Measurements from ENCODE around the gene PIK3R2. TPM values are rescaled to one million over a fixed set of nuclear protein-coding genes. Genes with fewer than 3 reads are reported as not detected.
A peak's percentile ranks its signal among the peaks of the same experiment; 100 is the strongest.

PIK3R2 gene
- total and polyA plus RNA-seq, 3 experiments from 2014 or later, result 5.7 to 17.9 (median 17.7) TPM

DNA sequence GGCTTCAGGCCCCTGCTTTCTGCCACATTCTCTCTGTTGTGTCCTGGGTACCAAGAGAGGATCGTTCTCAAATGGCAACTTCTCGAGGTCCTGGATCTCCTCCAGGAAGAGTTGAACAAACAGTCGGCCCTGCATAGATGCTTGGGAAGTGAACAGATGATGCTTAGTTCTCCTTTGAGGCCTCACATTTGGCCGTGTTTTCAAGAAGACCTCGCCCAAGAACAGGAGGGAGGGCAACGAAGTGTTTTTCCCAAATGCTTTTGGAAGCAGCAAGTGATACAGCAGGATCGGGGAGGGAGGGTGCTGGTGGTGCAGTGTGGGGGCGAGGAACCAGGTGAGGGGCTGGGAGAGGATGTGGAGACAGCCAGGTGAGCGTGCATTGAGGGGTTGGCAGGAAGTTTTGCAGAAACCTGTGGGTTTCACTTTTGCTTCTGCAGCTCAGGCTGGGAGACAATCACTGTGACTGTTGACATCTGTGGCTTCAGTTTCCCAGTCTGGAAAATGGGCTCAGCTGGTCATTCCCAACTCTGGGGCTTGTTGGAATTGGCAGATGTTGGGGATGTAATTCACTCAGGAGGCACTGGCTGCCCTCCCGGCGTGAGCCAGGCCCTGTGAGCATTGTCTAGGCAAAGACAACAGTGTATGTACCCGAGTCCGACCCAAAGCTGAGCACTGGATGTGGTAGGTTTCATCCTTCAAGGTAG is 33.8 kb upstream of the PIK3R2 start:
- H3K27me3 Mint-ChIP-seq, result peaks cover 0 to 2% of the 10 kb centered on the region in 2 donors
- H3K27ac Mint-ChIP-seq, result peak overlapping the region; percentile 92 to 100 (median 98)
- peaks cover 0 to 38% (median 2%) of the 10 kb centered on the region in 3 donors for H3K36me3 Mint-ChIP-seq
- Histone ChIP-seq H3K4me1 (ENCODE audit: insufficient read depth, low read length) (peaks cover 32% of the 10 kb centered on the region), H3K27me3 (ENCODE audit: insufficient read depth, low read length, poor library complexity, severe bottlenecking) (no peaks in the 10 kb centered on the region), H3K4me3 (ENCODE audit: low read length) (peak overlapping the region; percentile 91), H3K36me3 (ENCODE audit: insufficient read depth, low read length) (peaks cover 26% of the 10 kb centered on the region), H3K9me3 (ENCODE audit: low read length) (no peaks in the 10 kb centered on the region), H3K27ac (ENCODE audit: low read depth, low read length) (peak overlapping the region; percentile 72)
- peaks cover 28 to 42% (median 30%) of the 10 kb centered on the region in 3 donors for H3K4me1 Mint-ChIP-seq
- DNase-seq, result peak; percentile 29 to 79 (median 62)
- CTCF ChIA-PET, result interaction anchor here (0.8 to 4.1 kb wide), 11 partner anchors 21 to 210 kb away, joined by 3 to 19 read pairs (median 3); partner anchors contain the start of genes IL12RB1, MAST3 and PIK3R2
- POLR2A ChIA-PET, result interaction anchor here (0.6 to 2.6 kb wide), 6 partner anchors 9 to 118 kb away, joined by 3 to 20 read pairs (median 6); partner anchors contain the start of genes MAST3 and PIK3R2
- H3K9me3 Mint-ChIP-seq, result no peaks in the 10 kb centered on the region
- H3K4me3 Mint-ChIP-seq, result peak overlapping the region; percentile 86 to 97 (median 92)

DNA sequence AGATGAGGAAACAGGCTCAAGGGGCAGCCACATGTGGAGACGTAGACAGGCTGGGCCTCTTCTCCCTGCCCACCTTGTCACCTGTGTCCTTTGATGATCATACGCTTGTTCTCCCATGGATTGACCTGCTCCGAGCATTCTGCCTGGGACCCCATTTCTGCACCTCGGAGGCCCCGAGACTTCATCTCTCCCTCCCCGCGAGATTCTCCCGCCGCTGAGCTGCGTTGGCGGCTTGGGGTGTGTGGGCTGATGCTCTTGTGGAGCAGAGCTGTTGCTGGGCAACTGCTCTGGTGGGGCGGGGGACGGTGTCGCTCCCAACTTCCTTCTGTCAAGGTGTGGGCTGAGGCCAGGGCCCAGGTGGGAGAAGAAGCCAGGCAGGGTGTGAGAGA is 33.3 kb upstream of the PIK3R2 start:
- peaks cover 0 to 42% (median 3%) of the 10 kb centered on the region in 3 donors for H3K36me3 Mint-ChIP-seq
- H3K9me3 Mint-ChIP-seq, result no peaks in the 10 kb centered on the region
- peak overlapping the region; percentile 72 for H3K27ac ChIP-seq (ENCODE audit: low read depth, low read length)
- H3K9me3 ChIP-seq (ENCODE audit: low read length), result no peaks in the 10 kb centered on the region
- H3K27me3 ChIP-seq (ENCODE audit: insufficient read depth, low read length, poor library complexity, severe bottlenecking), result no peaks in the 10 kb centered on the region
- H3K4me3 ChIP-seq (ENCODE audit: low read length), result peak overlapping the region; percentile 91
- ChIA-PET POLR2A (interaction anchor here (0.6 to 2.6 kb wide), 7 partner anchors 10 to 225 kb away, joined by 3 to 20 read pairs (median 5); partner anchors contain the start of genes MAST3 and PIK3R2), CTCF (interaction anchor here (0.9 to 4.1 kb wide), 6 partner anchors 22 to 48 kb away, joined by 3 to 19 read pairs (median 3); partner anchors contain the start of genes MAST3 and PIK3R2)
- DNase-seq, result peak; percentile 35 to 84 (median 60)
- peaks cover 28 to 42% (median 29%) of the 10 kb centered on the region in 3 donors for H3K4me1 Mint-ChIP-seq
- peaks cover 32% of the 10 kb centered on the region for H3K4me1 ChIP-seq (ENCODE audit: insufficient read depth, low read length)
- H3K27me3 Mint-ChIP-seq, result peaks cover 0 to 2% of the 10 kb centered on the region in 2 donors
- H3K36me3 ChIP-seq (ENCODE audit: insufficient read depth, low read length), result peaks cover 31% of the 10 kb centered on the region
- H3K27ac Mint-ChIP-seq, result peak overlapping the region; percentile 92 to 100 (median 98)
- peak overlapping the region; percentile 86 to 97 (median 92) for H3K4me3 Mint-ChIP-seq

DNA sequence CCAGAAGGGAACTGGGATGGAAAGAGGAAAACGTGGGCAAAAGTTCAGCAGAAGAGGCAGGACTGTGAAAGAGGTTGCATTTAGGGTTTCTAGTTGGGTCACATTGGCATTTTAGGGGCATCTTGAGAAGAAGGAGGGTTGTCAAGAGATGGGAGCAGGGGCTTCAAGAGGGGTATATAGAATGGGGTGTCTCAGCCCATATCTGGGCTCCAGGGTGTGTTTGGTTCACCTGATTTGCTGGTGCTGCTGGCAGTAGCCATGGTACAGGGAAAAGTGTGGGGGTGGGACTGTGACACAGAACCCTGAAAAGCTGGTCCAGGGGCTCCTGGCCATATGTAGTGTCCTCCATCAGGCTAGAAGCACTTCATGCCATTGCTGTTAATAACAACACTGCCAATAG is 32.8 kb upstream of the PIK3R2 start:
- Histone ChIP-seq H3K4me1 (ENCODE audit: insufficient read depth, low read length) (peaks cover 32% of the 10 kb centered on the region), H3K9me3 (ENCODE audit: low read length) (no peaks in the 10 kb centered on the region), H3K4me3 (ENCODE audit: low read length) (peak overlapping the region; percentile 91), H3K27ac (ENCODE audit: low read depth, low read length) (peak overlapping the region; percentile 72), H3K36me3 (ENCODE audit: insufficient read depth, low read length) (peaks cover 36% of the 10 kb centered on the region), H3K27me3 (ENCODE audit: insufficient read depth, low read length, poor library complexity, severe bottlenecking) (no peaks in the 10 kb centered on the region)
- CTCF ChIA-PET, result interaction anchor here (3.4 to 4.1 kb wide), 2 partner anchors 28 to 32 kb away, joined by 13 to 19 read pairs; partner anchors contain the start of gene PIK3R2
- Mint-ChIP-seq H3K4me1 (peaks cover 26 to 42% (median 28%) of the 10 kb centered on the region in 3 donors), H3K9me3 (no peaks in the 10 kb centered on the region), H3K27me3 (peaks cover 0 to 2% of the 10 kb centered on the region in 2 donors), H3K27ac (peak overlapping the region; percentile 92 to 100 (median 98)), H3K4me3 (peak overlapping the region; percentile 86 to 97 (median 92)), H3K36me3 (peaks cover 0 to 46% (median 3%) of the 10 kb centered on the region in 3 donors)
- no peak for DNase-seq
- POLR2A ChIA-PET, result interaction anchor here (0.7 to 2.6 kb wide), 5 partner anchors 10 to 224 kb away, joined by 3 to 20 read pairs (median 7); partner anchors contain the start of genes MAST3 and PIK3R2

DNA sequence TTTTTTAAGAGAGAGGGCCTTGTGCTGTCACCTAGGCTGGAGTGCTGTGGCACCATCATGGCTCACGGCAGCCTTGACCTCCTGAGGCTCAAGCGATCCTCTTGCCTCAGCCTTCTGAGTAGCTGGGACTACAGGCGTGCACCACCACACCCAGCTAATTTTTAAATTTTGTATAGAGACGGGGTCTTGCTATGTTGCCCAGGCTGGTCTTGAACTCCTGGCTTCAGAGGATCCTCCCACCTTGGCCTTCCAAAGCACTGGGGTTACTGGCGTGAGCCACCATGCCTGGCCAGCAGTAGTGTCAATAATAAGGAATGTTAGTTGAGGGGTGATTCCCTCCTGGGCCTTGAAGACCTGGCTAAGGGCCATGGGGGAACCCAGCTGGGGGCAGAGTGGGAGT is 31.8 kb upstream of the PIK3R2 start:
- no peaks in the 10 kb centered on the region for H3K27me3 ChIP-seq (ENCODE audit: insufficient read depth, low read length, poor library complexity, severe bottlenecking)
- H3K9me3 ChIP-seq (ENCODE audit: low read length), result no peaks in the 10 kb centered on the region
- peak overlapping the region in 7 of 8 donors; percentile 61 to 100 (median 97) for H3K27ac Mint-ChIP-seq
- ChIA-PET POLR2A (no interaction called here), CTCF (interaction anchor here (4.1 kb wide), 1 partner anchor 31 kb away, joined by 19 read pairs; the partner anchor contains the start of gene PIK3R2)
- no peak overlapping the region for H3K4me3 ChIP-seq (ENCODE audit: low read length)
- H3K4me1 Mint-ChIP-seq, result peaks cover 28 to 42% (median 28%) of the 10 kb centered on the region in 3 donors
- peaks cover 32% of the 10 kb centered on the region for H3K4me1 ChIP-seq (ENCODE audit: insufficient read depth, low read length)
- H3K9me3 Mint-ChIP-seq, result no peaks in the 10 kb centered on the region
- H3K27me3 Mint-ChIP-seq, result peaks cover 0 to 2% of the 10 kb centered on the region in 2 donors
- H3K4me3 Mint-ChIP-seq, result peak overlapping the region in 2 of 7 donors; percentile 50 to 70
- no peak overlapping the region for H3K27ac ChIP-seq (ENCODE audit: low read depth, low read length)
- H3K36me3 Mint-ChIP-seq, result peaks cover 0 to 51% (median 3%) of the 10 kb centered on the region in 3 donors
- H3K36me3 ChIP-seq (ENCODE audit: insufficient read depth, low read length), result peaks cover 36% of the 10 kb centered on the region
- DNase-seq, result no peak

DNA sequence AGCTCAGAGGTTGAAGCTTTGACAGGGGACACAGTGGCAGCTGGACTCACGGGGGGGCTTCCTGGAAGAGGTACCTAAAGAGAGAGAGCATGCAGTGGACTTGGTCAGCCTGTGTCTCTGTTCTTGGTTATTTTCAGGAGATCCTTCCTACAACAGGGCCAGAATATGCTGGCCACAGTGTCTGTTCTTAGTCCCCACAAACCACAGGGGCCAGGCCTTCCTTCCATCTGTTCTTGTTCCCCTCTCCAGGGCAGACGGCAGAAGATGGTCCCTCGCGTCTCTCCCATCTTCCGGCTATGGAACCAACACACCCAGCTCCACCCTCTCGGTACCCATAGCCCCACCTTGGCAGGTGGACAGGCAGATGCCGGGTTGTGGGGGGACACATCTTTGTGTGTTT is 30.5 kb upstream of the PIK3R2 start:
- Mint-ChIP-seq H3K27ac (peak overlapping the region in 6 of 8 donors; percentile 21 to 90 (median 35)), H3K4me1 (peaks cover 24 to 36% (median 24%) of the 10 kb centered on the region in 3 donors), H3K27me3 (peaks cover 0 to 2% of the 10 kb centered on the region in 2 donors), H3K9me3 (no peaks in the 10 kb centered on the region), H3K36me3 (peaks cover 0 to 55% (median 3%) of the 10 kb centered on the region in 3 donors), H3K4me3 (no peak overlapping the region)
- CTCF ChIA-PET, result no interaction called here
- DNase-seq, result no peak
- POLR2A ChIA-PET, result no interaction called here
- no peak overlapping the region for H3K27ac ChIP-seq (ENCODE audit: low read depth, low read length)
- peaks cover 26% of the 10 kb centered on the region for H3K4me1 ChIP-seq (ENCODE audit: insufficient read depth, low read length)
- H3K9me3 ChIP-seq (ENCODE audit: low read length), result no peaks in the 10 kb centered on the region
- H3K36me3 ChIP-seq (ENCODE audit: insufficient read depth, low read length), result peaks cover 36% of the 10 kb centered on the region
- no peak overlapping the region for H3K4me3 ChIP-seq (ENCODE audit: low read length)
- no peaks in the 10 kb centered on the region for H3K27me3 ChIP-seq (ENCODE audit: insufficient read depth, low read length, poor library complexity, severe bottlenecking)

DNA sequence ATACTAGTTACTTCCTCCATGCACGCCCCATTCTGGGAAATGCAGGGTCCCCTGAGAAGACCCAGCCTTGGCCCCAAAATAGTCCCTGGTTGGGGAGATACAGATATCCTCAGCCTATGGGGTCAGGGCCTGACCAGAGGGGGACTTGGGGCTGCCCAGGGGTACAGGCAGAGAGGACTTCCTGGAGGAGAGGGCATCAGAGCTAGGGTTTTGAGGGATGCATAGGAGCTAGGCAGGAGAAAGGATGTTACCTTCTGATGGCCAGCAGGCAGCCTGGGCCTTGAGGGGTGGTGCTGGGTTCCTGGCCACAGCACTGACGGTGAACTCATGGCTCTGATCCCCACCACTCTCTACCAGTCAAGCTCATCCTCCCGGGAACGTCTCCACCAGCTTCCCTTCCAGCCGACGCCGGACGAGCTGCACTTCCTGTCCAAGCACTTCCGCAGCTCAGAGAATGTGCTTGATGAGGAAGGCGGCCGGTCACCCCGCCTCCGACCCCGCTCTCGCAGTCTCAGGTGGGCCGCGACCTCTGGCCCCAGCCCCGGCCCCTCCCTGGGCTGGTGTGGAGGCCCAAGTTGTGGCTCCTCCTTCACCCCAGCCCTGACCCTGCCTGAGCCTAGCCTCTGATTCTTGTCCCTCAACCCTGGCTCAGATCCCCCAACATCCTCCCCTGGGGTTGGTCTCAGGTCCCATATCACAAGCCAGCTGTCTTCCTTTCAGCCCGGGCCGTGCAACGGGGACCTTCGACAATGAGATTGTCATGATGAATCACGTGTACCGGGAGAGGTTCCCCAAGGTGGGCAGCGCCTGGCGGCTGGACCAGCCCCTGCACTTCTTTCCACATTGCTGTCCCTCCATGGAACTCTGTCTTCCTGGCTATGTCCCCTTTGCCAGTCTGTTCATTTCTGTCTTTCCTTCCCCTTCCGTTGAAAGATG is 29.8 kb upstream of the PIK3R2 start:
- H3K27ac Mint-ChIP-seq, result peak overlapping the region in 4 of 8 donors; percentile 21 to 90 (median 26)
- POLR2A ChIA-PET, result interaction anchor here (0.5 kb wide), 1 partner anchor 406 kb away, joined by 3 read pairs; no protein-coding TSS in a partner anchor
- H3K27me3 ChIP-seq (ENCODE audit: insufficient read depth, low read length, poor library complexity, severe bottlenecking), result no peaks in the 10 kb centered on the region
- H3K9me3 ChIP-seq (ENCODE audit: low read length), result no peaks in the 10 kb centered on the region
- peaks cover 0 to 59% (median 3%) of the 10 kb centered on the region in 3 donors for H3K36me3 Mint-ChIP-seq
- peaks cover 22 to 36% (median 22%) of the 10 kb centered on the region in 3 donors for H3K4me1 Mint-ChIP-seq
- H3K9me3 Mint-ChIP-seq, result no peaks in the 10 kb centered on the region
- no peak overlapping the region for H3K4me3 ChIP-seq (ENCODE audit: low read length)
- H3K27ac ChIP-seq (ENCODE audit: low read depth, low read length), result no peak overlapping the region
- peaks cover 24% of the 10 kb centered on the region for H3K4me1 ChIP-seq (ENCODE audit: insufficient read depth, low read length)
- no peak overlapping the region for H3K4me3 Mint-ChIP-seq
- no peak for DNase-seq
- peaks cover 0 to 2% of the 10 kb centered on the region in 2 donors for H3K27me3 Mint-ChIP-seq
- CTCF ChIA-PET, result no interaction called here
- H3K36me3 ChIP-seq (ENCODE audit: insufficient read depth, low read length), result peaks cover 37% of the 10 kb centered on the region

DNA sequence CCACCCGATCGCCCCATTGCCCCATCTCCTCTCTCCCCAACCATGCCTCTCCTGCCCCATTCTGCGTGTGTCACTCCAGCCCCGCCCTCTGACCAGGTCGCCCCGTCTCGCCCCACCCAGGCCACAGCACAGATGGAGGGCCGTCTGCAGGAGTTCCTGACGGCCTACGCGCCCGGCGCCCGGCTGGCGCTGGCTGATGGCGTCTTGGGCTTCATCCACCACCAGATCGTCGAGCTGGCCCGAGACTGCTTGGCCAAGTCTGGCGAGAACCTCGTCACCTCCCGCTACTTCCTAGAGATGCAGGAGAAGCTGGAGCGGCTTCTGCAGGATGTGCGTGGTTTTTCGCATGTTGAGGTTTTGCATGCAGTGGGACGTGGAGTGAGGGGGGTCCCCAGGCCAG is 29.1 kb upstream of the PIK3R2 start:
- Histone ChIP-seq H3K27me3 (ENCODE audit: insufficient read depth, low read length, poor library complexity, severe bottlenecking) (no peaks in the 10 kb centered on the region), H3K9me3 (ENCODE audit: low read length) (no peaks in the 10 kb centered on the region), H3K36me3 (ENCODE audit: insufficient read depth, low read length) (peaks cover 44% of the 10 kb centered on the region), H3K4me3 (ENCODE audit: low read length) (no peak overlapping the region), H3K4me1 (ENCODE audit: insufficient read depth, low read length) (peaks cover 17% of the 10 kb centered on the region), H3K27ac (ENCODE audit: low read depth, low read length) (no peak overlapping the region)
- no peaks in the 10 kb centered on the region for H3K9me3 Mint-ChIP-seq
- H3K27ac Mint-ChIP-seq, result peak overlapping the region in 1 of 8 donors; percentile 61
- no peak overlapping the region for H3K4me3 Mint-ChIP-seq
- peaks cover 0 to 66% (median 6%) of the 10 kb centered on the region in 3 donors for H3K36me3 Mint-ChIP-seq
- peaks cover 17 to 32% (median 18%) of the 10 kb centered on the region in 3 donors for H3K4me1 Mint-ChIP-seq
- no peak for DNase-seq
- POLR2A ChIA-PET, result interaction anchor here (0.5 kb wide), 1 partner anchor 405 kb away, joined by 3 read pairs; no protein-coding TSS in a partner anchor
- peaks cover 0 to 2% of the 10 kb centered on the region in 2 donors for H3K27me3 Mint-ChIP-seq
- CTCF ChIA-PET, result interaction anchor here (1.2 kb wide), 1 partner anchor 9 kb away, joined by 4 read pairs; no protein-coding TSS in a partner anchor

Data from CD8-positive, alpha-beta memory T cell (primary cell).